Upper lobe of left lung (tissue), 4 donors: ENCODE measurements around the gene TES.

Experiments used
- POLR2A ChIP-seq, 4 donors: fragments of 450-650 bp; IDR thresholded peaks; one replicate each; pipeline ENCODE4 v1.5.1; 2016 to 2017; ENCODE audit warnings: antibody characterized with exemption in 4 of 4, mild to moderate bottlenecking in 2 of 4
- POLR2AphosphoS5 ChIP-seq, 2 donors: sonication (generic); formaldehyde crosslinking; IDR thresholded peaks; one replicate each; pipeline ENCODE4 v1.5.1; 2017; ENCODE audit warnings: antibody characterized with exemption in 2 of 2
- TF ChIP-seq, protein P1 (sequence below), 6 experiments: fragments of 450-650 bp in 4 of 6; fragments of 200-600 bp in 2 of 6; sonication (generic) in 2 of 6; IDR thresholded peaks; one replicate each; pipeline ENCODE4 v1.5.1; 2016 to 2019; ENCODE audit warnings: antibody characterized with exemption in 6 of 6

DNA sequence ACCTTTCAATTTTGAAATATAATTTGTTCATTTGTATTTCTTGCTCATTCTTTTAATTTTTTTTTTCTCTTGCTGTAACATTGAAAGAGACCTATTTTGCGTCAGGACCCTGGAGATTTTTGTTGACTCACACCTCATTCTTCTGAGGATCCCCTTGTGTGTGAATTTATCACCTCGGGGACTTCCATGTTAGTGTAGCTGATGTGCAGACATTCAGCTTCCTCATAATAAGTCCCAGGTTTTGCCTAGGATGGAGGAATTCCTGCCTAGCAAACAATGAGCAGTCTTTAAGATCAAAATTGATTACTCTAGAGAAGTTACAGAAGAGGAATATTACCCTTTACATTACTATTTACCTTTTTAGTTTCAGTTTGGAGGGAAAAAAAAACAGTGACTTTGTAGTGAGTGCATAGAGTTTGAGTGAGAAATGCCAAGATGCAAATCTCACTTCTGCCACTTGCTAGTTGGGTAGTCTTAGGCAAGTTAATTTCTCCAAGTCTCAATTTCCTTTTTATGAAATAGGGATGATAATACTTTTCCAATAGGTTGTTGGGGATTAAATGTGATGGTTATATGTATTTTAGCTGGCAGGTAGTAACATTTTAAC is 14.3 kb downstream of the TES start:
- TF ChIP-seq POLR2A (IDR thresholded peaks at IDR 0.05) (no peak), POLR2AphosphoS5 (IDR thresholded peaks at IDR 0.05) (no peak)
- TF ChIP-seq, protein P1, sequence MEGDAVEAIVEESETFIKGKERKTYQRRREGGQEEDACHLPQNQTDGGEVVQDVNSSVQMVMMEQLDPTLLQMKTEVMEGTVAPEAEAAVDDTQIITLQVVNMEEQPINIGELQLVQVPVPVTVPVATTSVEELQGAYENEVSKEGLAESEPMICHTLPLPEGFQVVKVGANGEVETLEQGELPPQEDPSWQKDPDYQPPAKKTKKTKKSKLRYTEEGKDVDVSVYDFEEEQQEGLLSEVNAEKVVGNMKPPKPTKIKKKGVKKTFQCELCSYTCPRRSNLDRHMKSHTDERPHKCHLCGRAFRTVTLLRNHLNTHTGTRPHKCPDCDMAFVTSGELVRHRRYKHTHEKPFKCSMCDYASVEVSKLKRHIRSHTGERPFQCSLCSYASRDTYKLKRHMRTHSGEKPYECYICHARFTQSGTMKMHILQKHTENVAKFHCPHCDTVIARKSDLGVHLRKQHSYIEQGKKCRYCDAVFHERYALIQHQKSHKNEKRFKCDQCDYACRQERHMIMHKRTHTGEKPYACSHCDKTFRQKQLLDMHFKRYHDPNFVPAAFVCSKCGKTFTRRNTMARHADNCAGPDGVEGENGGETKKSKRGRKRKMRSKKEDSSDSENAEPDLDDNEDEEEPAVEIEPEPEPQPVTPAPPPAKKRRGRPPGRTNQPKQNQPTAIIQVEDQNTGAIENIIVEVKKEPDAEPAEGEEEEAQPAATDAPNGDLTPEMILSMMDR (IDR thresholded peaks at IDR 0.05), result no peak
